Pulmonary artery endothelial cell (primary cell): ENCODE data around the gene RSPO3. TPM values are rescaled to one million over a fixed set of nuclear protein-coding genes. Genes with fewer than 3 reads are reported as not detected.
A peak's percentile ranks its signal among the peaks of the same experiment; 100 is the strongest.

ENCODE experiments used
- DNase-seq: peaks from one replicate; pipeline ENCODE4 v3.0.0-alpha.2; 2011; ENCODE audit warnings: low read depth, low spot score
- total RNA-seq: library from RNA; depleted of rRNA; stranded (reverse); fragments of >200 nt; gene quantifications from 2 replicates; pipeline ENCODE4 v1.2.3, GENCODE V29; 2014

The RSPO3 gene
- total RNA-seq, 1 donor from 2014 or later: 2.8 TPM

- no peak for DNase-seq
These were observed 6.9 kb upstream of the RSPO3 start for GRCh38 chr6:127111526-127111925.

DNA sequence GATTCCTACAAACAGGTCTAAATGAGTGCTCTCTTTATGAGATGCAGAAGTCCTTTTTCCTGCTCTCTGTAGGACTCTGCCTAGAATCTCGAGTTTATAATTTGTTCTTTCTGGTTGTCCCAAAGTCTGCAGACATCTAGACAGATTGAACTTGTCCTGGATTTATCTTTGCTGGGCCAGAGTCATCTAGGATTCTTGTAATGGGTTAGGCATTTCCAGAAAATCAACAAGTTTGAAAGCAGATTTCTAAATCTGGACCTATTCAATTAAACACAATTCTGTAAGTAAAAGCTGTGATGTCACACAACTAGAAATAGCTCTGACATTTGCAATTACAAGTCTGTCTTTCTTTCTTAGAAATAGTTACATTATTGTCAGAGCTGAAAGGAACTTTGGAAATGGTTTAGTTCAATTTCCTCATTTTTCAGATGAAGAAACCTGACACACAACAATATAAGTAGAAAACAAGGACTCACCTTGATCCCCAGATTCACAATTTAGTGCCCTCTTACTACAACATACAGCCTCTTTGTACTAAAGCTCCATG, 4.2 kb upstream of the RSPO3 start:
- no peak for DNase-seq

DNA sequence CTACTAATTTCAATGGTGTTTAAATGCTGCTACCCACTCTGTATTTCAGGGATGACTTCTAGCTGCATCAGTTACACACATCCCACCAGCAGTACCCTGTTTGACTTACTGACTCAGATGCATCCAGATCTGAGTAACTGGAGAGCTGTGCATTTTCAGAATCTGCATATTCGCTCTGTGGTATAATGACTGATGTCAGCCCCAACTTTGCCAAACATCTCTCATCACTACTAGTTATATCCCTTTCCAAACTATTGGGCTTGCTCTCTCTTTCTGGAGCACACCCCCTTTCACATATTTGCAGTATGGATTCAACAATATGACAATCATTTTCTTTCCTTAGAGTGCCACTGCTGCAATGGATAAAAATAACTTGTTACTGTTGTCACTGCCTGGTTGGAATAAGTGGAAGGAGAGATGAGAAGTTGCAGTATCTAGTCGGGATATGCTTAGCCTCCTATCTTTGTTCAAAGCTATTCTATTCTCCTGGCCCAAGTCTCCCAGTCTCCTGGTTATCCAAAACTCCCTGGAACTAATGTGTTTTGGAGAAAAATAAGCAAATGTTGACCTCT, 3.3 kb upstream of the RSPO3 start:
- DNase-seq: no peak

DNA sequence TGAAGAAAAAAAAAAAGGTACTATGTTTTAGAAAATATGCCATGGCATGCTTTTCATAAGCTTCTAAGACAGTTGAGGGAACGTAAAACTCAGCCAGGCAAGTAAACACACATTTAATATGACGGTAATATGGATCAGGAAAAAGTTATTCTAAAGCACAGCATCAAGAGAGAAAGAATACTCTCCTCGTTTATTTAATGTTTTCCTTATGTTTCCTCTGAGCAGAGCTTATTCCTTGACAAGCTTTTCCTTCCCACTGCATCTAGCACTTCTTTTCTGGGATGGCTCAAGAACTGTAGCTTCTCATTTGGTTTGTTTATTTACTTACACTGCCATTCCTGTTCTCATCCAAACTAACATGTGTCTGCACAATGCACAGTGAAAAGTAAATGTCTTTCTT, 2.7 kb upstream of the RSPO3 start:
- DNase-seq: no peak

DNA sequence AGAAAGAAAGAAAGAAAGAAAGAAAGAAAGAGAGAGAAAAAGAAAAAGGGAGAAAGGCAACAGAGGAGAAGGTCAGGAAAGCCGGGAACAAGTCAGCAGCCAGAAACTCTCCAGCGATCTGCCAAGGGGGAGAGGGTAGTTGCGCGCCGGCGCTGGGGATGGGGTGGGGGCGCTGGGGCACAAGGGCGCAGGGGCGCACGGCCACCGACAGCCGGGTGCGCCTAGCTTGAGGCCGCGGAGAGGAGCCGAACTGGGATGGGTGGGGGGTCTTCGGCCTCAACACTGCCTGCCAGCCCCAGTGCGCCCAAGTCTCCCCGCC, 533 bp upstream of the RSPO3 start:
- no peak for DNase-seq

GRCh38 chr6:127119102-127120022, 891 bp downstream of the RSPO3 start:
- DNase-seq: no peak

- DNase-seq: no peak
These were observed 1.7 kb downstream of the RSPO3 start for GRCh38 chr6:127120023-127120786.

- peak; percentile 55 for DNase-seq
These were observed 2.5 kb downstream of the RSPO3 start for GRCh38 chr6:127120787-127121636.

GRCh38 chr6:127121637-127121960, 3.1 kb downstream of the RSPO3 start:
- DNase-seq: no peak

DNA sequence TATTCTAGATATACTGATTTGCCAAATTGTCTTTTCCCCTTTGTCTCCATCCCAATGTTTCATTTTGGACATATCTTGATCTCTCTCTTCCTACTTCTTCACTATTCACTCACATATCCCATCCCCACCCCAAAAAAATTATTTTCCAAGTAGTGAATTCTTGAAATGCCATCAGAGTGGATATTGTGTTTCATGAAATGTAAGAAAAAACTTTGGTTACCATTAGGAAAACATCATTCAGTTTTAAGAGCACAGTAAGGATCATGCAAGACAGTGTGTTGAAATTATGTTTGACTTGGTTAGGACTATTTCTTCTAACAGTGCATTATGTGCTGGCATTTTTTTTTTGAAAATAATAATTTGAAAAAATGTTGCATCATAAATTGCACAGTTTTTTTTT, 5.7 kb downstream of the RSPO3 start:
- DNase-seq: no peak

- no peak for DNase-seq
These were observed 6.2 kb downstream of the RSPO3 start for GRCh38 chr6:127124680-127125079.

- no peak for DNase-seq
These were observed 9.6 kb downstream of the RSPO3 start for GRCh38 chr6:127128066-127128465.

- no peak for DNase-seq
These were observed 10.8 kb downstream of the RSPO3 start for GRCh38 chr6:127129251-127129650.

DNA sequence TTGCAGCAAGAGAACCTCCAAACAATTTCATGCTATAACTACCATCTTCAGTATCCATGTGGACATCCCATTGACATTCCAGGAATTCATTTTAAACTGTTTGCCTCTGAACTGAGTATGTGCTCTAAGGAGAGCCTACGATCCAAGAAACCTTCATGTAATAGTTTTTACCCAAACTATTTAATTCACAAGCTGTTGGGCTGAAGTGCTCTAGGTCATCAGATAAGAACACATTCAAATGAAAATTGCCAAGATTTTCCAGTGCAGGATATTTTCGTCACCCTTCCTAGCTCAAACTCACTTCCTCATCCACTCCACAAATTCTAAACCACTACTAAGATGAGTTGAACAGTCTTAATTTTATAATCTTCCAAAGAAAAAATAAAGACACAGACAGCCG, 12.8 kb downstream of the RSPO3 start:
- no peak for DNase-seq

- DNase-seq: no peak
These were observed 13.4 kb downstream of the RSPO3 start for GRCh38 chr6:127131772-127132376.

DNA sequence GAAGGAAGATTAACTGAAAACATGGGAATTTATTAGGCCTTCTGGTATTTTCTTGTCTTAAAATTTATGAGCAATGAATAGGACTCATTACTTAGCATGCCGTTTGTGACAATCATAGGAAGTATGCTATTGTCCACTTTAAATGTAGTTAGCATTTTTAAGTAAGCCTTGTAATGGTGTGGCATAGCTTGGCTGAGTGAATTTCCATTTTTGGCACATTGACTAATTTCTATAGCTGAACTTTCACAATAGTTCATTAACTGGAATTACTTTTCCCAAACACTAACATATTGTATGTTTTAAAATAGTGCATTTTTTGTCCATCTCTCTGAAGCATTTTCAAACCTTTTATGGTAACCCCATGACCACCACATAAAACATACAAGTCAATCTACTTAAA, 15.7 kb downstream of the RSPO3 start:
- DNase-seq: no peak

DNA sequence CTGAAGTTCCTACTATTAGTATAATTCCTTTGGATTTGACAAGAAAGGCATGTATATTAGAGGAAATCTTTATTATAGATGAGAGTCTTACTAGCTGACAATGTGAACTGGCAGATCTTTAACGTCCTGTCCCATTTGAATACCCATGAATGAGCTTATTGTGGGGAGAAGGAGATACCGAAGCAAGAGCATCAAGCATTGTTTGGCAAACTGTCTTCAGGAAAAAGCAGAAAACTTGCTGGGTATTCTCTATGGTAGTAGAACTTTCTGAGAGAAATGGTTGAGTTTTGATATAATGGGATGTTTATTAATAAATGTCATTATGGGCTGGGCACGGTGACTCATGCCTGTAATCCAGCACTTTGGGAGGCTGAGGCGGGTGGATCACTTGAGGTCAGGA, 18.3 kb downstream of the RSPO3 start:
- no peak for DNase-seq

- peak; percentile 48 for DNase-seq
These were observed 28.5 kb downstream of the RSPO3 start for GRCh38 chr6:127146932-127147331.

GRCh38 chr6:127147534-127147933, 29.1 kb downstream of the RSPO3 start:
- DNase-seq: no peak

- no peak for DNase-seq
These were observed 30.0 kb downstream of the RSPO3 start for GRCh38 chr6:127148511-127148910.

GRCh38 chr6:127154509-127154908, 36.0 kb downstream of the RSPO3 start:
- no peak for DNase-seq
